IMR-90 (cell line): ENCODE data around the gene UBASH3A.

Source experiments
- CEBPB ChIP-seq: IDR thresholded peaks from 2 replicates; pipeline ENCODE4 v1.6.1; 2012; ENCODE audit warnings: low read depth, low read length, improper control_type of control experiment
- CTCF ChIP-seq: conservative IDR thresholded peaks from 2 replicates; pipeline ENCODE4 v1.5.1; 2012; ENCODE audit warnings: mild to moderate bottlenecking, low read depth, low read length, improper control_type of control experiment
- ELK1 ChIP-seq: fragments of 150-350 bp; IDR thresholded peaks from 2 replicates; pipeline ENCODE4 v1.6.1; 2016; ENCODE audit warnings: low read depth, mild to moderate bottlenecking, low read length, moderate library complexity, borderline replicate concordance
- FOS ChIP-seq: fragments of 150-350 bp; IDR thresholded peaks from 2 replicates; pipeline ENCODE4 v1.6.1; 2016; ENCODE audit warnings: low read depth, low read length
- MAZ ChIP-seq: IDR thresholded peaks from 2 replicates; pipeline ENCODE4 v1.6.1; 2012; ENCODE audit warnings: low read depth, mild to moderate bottlenecking, low read length, improper control_type of control experiment, moderate library complexity, borderline replicate concordance
- MXI1 ChIP-seq: IDR thresholded peaks from 2 replicates; pipeline ENCODE4 v1.6.1; 2012; ENCODE audit warnings: low read depth, mild to moderate bottlenecking, low read length, moderate library complexity, borderline replicate concordance
- NFE2L2 ChIP-seq: fragments of 150-350 bp; IDR thresholded peaks from 2 replicates; pipeline ENCODE4 v1.6.1; 2016; ENCODE audit warnings: low read depth, mild to moderate bottlenecking, low read length
- POLR2A ChIP-seq: IDR thresholded peaks from 2 replicates; pipeline ENCODE4 v1.6.1; 2012; ENCODE audit warnings: mild to moderate bottlenecking, low read depth, low read length
- TF ChIP-seq, protein P1 (sequence below): fragments of 150-350 bp; IDR thresholded peaks from 2 replicates; pipeline ENCODE4 v1.6.1; 2017; ENCODE audit warnings: mild to moderate bottlenecking, antibody characterized with exemption, low read length, low read depth

DNA sequence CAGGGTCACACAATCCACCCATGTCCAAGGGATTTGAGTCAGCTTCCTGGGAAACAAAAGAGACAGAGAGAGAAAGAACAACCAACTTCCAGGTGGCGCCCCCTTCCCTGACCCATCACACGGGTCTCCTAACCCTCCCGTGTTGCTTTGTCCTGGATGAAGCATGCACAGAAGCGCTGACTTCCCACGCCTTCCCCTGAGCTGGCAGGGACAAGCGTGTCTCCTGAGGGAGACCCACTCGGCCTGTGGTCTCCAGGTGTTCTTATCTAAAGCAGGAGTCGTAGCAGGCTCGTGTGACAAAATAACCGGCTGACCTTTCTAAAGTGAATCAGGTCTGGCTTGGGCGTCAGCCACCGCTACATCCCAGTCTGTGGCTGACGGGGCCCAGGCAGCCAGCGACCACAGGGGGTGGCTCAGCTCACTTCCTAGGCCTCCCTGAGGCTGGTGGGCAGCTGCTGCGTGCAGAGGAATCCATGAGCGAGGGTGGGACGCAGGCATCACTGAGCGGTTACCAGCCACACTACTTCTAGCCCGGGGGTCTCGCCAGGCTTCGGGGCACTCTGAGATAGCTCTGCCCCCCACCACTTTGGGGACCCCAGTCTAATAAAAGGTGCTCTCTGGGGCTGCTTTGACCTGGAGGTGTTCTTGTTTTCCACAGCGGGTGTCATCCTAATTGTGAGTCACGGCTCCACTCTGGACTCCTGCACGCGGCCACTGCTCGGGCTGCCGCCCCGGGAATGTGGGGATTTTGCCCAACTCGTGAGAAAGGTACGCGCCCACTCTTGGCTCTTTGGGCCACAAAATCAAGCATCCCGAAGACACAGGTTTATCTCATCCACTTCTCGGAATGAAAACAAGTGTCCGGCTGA is 40.4 kb downstream of the UBASH3A start:
- TF ChIP-seq MAZ (no peak), NFE2L2 (no peak), CTCF (no peak), POLR2A (no peak), CEBPB (no peak), FOS (no peak), MXI1 (no peak), ELK1 (no peak)
- TF ChIP-seq, protein P1, sequence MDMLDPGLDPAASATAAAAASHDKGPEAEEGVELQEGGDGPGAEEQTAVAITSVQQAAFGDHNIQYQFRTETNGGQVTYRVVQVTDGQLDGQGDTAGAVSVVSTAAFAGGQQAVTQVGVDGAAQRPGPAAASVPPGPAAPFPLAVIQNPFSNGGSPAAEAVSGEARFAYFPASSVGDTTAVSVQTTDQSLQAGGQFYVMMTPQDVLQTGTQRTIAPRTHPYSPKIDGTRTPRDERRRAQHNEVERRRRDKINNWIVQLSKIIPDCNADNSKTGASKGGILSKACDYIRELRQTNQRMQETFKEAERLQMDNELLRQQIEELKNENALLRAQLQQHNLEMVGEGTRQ: no peak
